Rectal smooth muscle tissue (tissue), 1 donor: Measurements from ENCODE around the gene OR2F1.

Experiments
- H3K27ac ChIP-seq: one replicate; pipeline ENCODE4 v1.7.0; 2013; ENCODE audit warnings: low read depth, low read length, inconsistent platforms
- H3K27me3 ChIP-seq: one replicate; pipeline ENCODE4 v1.7.0; 2013; ENCODE audit warnings: low read length; ENCODE audit not compliant: control insufficient read depth, insufficient read depth
- H3K36me3 ChIP-seq: one replicate; pipeline ENCODE4 v1.7.0; 2013; ENCODE audit warnings: low read length; ENCODE audit not compliant: control insufficient read depth, insufficient read depth
- H3K4me1 ChIP-seq: one replicate; pipeline ENCODE4 v1.7.0; 2013; ENCODE audit warnings: low read length; ENCODE audit not compliant: control insufficient read depth, insufficient read depth
- H3K4me3 ChIP-seq: one replicate; pipeline ENCODE4 v1.7.0; 2013; ENCODE audit warnings: low read length
- H3K9ac ChIP-seq: one replicate; pipeline ENCODE4 v1.7.0; 2013; ENCODE audit warnings: low read length

The OR2F1 gene

DNA sequence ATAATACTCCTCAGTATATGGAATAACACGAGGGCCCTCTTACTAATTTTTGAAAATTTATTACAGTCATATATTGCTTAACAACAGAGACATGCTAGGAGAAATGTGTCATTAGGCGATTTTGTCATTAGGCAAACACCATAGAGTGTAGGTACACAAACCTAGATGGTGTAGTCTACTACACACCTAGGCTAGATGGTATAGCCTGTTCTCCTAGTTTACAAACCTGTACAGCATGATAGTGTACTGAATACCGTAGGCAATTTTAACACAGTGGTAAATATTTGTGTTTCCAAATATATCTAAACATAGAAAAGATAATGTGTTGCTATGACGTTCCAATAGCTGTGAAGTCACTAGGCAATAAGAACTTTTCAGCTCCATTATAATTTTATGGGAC, 12.8 kb downstream of the OR2F1 start:
- no peaks in the 10 kb centered on the region for H3K27me3 ChIP-seq
- no peak overlapping the region for H3K4me3 ChIP-seq
- H3K9ac ChIP-seq: no peak overlapping the region
- no peaks in the 10 kb centered on the region for H3K36me3 ChIP-seq
- H3K27ac ChIP-seq: no peak overlapping the region
- H3K4me1 ChIP-seq: no peaks in the 10 kb centered on the region

DNA sequence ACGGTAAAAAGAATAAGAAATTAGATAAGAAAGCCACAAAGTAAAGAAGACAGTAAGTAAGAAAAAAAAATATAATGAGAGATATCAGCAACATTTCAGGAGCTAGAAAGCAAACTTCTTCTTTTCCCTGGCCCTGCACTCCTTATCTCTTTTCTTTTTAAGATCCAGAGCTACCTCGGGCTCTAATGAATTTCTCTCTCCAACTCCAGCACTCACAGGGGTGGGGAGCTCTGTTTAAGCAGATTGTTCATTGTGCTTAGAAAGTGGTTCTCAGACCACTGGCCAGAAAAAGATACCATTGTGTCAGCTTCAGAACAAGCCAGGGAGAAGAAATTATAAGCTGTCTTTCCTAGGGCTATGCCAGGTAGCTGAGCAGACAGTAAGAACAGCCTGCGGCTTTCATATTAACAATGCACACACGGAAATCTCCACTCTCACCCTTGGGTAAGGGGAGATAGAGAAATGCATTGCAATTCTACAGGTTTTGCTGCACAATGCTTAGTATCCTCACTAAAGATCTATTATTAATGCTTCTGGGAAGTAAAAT, 19.3 kb downstream of the OR2F1 start:
- Histone ChIP-seq H3K4me3 (no peak overlapping the region), H3K4me1 (no peaks in the 10 kb centered on the region), H3K36me3 (no peaks in the 10 kb centered on the region), H3K27ac (no peak overlapping the region), H3K27me3 (no peaks in the 10 kb centered on the region), H3K9ac (no peak overlapping the region)

DNA sequence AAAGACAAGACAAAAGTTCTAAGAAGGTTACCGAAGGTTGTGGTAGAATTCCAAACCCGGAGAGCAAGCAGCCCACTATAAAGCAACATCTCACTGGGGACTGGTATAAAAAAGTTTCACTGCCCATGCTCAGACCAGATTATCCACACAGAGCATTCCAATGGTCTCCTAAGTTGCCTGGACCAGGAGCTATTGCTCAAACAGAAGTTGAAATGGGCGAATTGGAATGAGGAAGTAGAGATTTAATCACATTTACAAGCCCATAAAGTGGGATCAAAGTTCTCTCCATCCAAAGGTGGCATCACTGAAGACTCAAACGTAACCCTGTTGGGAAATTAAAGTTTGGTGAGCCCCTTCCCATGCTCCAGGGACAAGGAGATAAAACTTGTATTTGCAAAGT, 19.8 kb downstream of the OR2F1 start:
- no peak overlapping the region for H3K27ac ChIP-seq
- H3K9ac ChIP-seq: no peak overlapping the region
- no peak overlapping the region for H3K4me3 ChIP-seq
- no peaks in the 10 kb centered on the region for H3K4me1 ChIP-seq
- H3K27me3 ChIP-seq: no peaks in the 10 kb centered on the region
- H3K36me3 ChIP-seq: no peaks in the 10 kb centered on the region

DNA sequence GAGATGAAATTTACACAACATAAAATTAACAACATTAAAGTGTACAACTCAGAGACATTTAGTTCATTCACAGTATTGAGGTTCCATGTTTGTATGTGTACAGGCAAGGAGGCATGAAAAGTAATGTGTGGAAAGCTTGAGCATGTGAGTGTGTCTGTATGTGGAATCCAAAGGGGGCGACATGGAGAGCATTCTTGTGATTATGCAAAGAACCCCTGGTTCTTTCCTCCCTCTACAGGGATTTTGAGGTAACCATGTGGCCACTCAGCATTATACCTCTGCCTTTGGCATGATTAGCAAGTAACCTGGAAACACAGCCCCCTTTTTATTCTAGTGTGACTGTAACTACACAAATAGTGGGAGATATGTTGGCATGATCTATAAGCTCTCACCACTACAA, 21.0 kb downstream of the OR2F1 start:
- no peak overlapping the region for H3K9ac ChIP-seq
- H3K4me1 ChIP-seq: no peaks in the 10 kb centered on the region
- no peaks in the 10 kb centered on the region for H3K36me3 ChIP-seq
- no peak overlapping the region for H3K27ac ChIP-seq
- no peak overlapping the region for H3K4me3 ChIP-seq
- no peaks in the 10 kb centered on the region for H3K27me3 ChIP-seq

DNA sequence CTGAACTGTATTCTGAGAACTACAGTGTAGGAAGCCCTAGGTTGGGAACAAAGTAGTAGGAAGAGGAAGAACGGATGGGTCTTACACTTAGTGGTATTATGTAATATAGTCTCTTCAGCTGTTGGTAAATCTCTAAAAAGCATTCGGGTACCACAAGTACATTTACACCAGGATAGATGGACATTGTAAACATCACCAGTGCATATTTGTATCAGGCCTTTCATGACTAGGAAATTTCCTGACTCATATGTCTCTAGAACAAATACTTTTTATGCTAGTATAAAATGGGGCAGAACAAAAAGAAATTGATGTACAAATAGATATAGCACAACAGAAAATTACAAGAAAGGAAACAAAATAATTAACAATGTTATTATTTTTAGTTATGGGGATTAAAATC, 23.9 kb downstream of the OR2F1 start:
- Histone ChIP-seq H3K4me3 (no peak overlapping the region), H3K27me3 (no peaks in the 10 kb centered on the region), H3K36me3 (no peaks in the 10 kb centered on the region), H3K27ac (no peak overlapping the region), H3K9ac (no peak overlapping the region), H3K4me1 (no peaks in the 10 kb centered on the region)

DNA sequence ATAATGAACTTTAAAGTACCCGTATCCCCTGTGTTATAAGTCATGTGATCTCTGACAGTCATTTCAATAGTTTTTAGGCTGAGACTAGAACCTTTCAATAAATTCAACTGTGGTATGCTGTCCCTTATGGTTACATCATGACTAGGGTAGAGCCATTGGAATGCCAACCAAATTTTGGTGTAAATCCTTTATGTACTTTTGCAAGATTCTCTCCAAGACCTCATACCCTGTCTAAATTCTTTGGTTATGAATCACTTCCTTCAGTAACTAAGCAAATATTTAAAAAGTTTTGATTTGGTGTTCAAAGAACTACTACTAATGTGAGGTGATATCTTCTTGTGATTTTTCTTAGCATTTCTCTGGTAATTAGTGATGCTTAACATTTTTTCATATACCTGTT, 24.7 kb downstream of the OR2F1 start:
- no peak overlapping the region for H3K4me3 ChIP-seq
- H3K36me3 ChIP-seq: no peaks in the 10 kb centered on the region
- H3K27me3 ChIP-seq: no peaks in the 10 kb centered on the region
- no peaks in the 10 kb centered on the region for H3K4me1 ChIP-seq
- H3K27ac ChIP-seq: no peak overlapping the region
- no peak overlapping the region for H3K9ac ChIP-seq

DNA sequence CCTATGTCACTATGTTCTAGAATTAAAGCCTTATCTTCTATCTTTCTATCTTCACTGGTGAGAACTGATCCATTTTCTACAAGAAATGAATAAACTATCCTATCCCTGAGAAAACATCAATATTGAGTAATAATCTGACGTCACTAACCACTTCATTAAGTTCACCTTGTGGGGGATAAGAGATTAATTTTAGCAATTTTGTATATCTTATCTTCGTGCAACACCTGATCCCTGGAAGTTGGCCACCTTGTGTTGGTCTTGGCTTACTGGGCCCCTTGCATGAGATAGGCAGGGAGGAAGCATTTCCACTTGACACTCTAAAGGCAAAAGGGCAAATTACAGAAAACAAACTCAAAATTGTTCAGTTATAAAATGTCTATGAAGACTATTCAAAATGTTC, 25.4 kb downstream of the OR2F1 start:
- Histone ChIP-seq H3K36me3 (no peaks in the 10 kb centered on the region), H3K4me3 (no peak overlapping the region), H3K4me1 (no peaks in the 10 kb centered on the region)

DNA sequence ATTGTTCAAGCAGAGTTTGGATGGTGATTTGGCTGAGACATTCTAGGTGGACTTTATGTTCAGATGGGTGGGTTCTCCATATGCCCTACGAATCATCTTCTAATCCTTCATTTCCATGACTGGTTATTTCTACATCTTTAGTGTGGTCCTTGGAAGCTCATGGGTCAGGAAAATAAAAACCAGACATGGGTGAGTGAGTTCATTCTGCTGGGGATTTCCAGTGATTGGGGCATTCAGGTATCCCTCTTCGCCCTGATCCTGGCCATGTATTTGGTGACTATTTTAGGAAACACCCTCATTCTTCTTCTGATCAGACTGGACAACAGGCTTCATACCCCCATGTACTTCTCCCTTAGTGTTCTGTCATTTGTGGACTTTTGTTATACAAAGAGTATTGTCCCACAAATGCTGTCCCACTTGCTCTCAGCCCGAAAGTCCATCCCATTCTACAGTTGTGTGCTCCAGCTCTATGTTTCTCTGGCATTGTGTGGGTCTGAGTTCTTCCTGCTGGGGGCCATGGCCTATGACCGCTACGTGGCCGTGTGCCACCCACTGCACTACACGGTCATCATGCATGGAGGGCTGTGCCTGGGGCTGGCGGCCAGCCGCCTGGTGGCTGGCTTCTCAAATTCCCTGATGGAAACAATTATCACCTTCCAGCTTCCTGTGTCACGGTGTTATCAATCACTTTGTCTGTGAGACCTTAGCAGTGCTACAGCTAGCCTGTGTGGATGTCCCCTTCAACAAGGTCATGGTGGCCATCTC, 26.3 kb downstream of the OR2F1 start:
- no peaks in the 10 kb centered on the region for H3K36me3 ChIP-seq
- no peaks in the 10 kb centered on the region for H3K27me3 ChIP-seq
- no peak overlapping the region for H3K9ac ChIP-seq
- no peak overlapping the region for H3K4me3 ChIP-seq
- H3K4me1 ChIP-seq: no peaks in the 10 kb centered on the region
- H3K27ac ChIP-seq: no peak overlapping the region

More for the DNA sequence above, 25.4 kb downstream of the OR2F1 start:
- no peak overlapping the region for H3K9ac ChIP-seq
- no peaks in the 10 kb centered on the region for H3K27me3 ChIP-seq
- H3K27ac ChIP-seq: no peak overlapping the region

DNA sequence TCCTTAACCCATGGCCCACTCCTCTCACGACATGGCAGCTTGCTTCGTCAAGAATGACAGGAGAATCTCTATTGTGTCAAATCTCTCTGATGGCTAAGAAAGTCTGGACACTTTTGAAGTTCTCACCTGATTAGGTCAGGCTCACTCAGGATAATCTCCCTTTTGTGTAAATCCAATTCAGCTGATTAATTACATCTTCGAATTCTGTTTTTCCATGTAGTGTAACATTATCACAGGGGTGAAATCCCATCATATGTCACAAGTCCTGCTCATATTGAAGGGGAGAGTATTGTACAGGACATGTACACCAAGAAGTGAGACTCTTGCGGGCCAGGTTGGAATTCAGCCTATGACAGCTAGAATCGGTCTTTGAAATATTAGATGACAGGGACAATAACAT, 29.3 kb downstream of the OR2F1 start:
- Histone ChIP-seq H3K36me3 (no peaks in the 10 kb centered on the region), H3K9ac (no peak overlapping the region), H3K4me1 (no peaks in the 10 kb centered on the region), H3K27ac (no peak overlapping the region), H3K4me3 (no peak overlapping the region), H3K27me3 (no peaks in the 10 kb centered on the region)

DNA sequence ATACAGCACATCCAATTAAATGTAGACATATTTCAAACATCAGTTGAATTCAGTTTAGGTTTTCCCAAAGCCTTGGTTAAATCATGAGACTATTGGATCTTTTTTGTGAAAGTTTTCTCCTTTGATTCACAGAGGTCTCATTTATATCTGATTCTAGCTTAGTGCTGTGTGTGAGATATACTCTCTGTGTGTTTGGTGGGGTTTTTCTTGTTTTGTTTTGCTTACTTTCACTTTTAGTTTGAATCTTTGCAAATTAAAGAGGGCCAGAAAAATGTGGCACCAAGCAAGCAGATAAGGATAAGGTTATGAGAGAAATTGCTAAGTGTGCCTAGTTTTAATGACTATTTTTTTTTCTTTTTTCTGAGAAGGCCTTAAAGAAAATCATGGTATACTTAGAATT, 32.9 kb downstream of the OR2F1 start:
- H3K27ac ChIP-seq: no peak overlapping the region
- no peak overlapping the region for H3K9ac ChIP-seq
- no peak overlapping the region for H3K4me3 ChIP-seq
- no peaks in the 10 kb centered on the region for H3K27me3 ChIP-seq
- no peaks in the 10 kb centered on the region for H3K36me3 ChIP-seq
- H3K4me1 ChIP-seq: peaks cover 6% of the 10 kb centered on the region

DNA sequence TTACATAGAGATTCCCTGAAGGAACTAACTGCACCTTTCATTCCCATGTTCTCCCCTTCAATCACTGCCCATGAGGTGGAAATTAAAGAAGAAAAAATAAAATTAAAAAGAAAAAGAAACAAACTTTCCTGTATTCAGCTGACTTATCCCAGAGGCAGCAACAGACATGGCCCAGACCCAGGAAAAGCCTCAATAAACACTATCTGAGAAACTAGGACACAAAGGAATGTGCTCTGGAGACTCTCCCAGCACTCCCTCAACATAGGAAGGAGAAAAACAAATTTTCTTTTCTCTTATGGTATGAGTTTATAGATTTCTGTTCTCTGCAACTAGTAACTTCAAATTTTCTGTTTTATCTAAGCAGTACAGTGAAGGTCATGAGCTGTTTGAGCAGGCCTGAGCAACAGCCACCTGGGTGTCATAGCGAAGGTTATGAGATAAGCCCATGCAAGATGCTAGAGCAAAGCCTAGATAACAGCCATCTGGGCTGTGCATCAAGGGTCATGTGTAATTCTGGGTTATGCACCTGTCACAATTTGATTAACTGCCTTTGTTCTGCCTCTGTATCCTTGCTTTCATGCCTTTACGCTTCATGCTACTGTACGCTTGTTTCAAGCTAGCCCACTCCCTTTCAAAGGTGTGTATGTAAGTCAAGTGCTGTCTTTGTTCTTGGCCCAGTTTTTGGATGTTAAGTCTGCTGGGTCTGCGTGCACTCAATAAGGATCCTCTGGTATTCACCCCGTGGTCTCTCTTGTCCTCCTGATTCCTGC, 34.5 kb downstream of the OR2F1 start:
- peaks cover 6% of the 10 kb centered on the region for H3K4me1 ChIP-seq
- no peak overlapping the region for H3K9ac ChIP-seq
- H3K4me3 ChIP-seq: no peak overlapping the region
- H3K27me3 ChIP-seq: no peaks in the 10 kb centered on the region
- H3K27ac ChIP-seq: no peak overlapping the region
- H3K36me3 ChIP-seq: no peaks in the 10 kb centered on the region

DNA sequence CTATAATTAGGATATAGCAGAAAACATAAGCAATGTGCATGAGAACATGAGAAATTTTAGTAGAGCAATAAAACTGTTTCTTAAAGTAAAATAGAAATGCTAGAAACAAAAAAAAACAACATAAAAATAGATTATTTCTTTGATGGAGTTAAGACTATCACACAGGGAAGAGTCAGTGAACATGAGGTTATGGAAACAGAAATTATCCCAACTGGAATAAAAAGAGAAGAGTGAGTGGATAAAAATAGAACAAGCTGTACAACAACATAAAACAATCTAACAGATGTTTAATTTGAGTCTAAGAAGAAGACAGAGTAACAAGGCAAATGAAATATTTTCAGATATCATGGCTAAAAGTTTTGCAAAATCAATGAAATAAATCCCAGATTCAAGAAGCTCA, 38.0 kb downstream of the OR2F1 start:
- no peak overlapping the region for H3K9ac ChIP-seq
- no peaks in the 10 kb centered on the region for H3K36me3 ChIP-seq
- no peak overlapping the region for H3K27ac ChIP-seq

More for the DNA sequence above, 38.0 kb downstream of the OR2F1 start:
- Histone ChIP-seq H3K4me3 (no peak overlapping the region), H3K4me1 (peaks cover 6% of the 10 kb centered on the region), H3K27me3 (no peaks in the 10 kb centered on the region)
